Loucy (cell line): ENCODE results near the gene THYN1.

Experiments used
- H2AFZ ChIP-seq: fragments of 200-600 bp; sonication (generic); 2 replicates; pipeline ENCODE4 v1.6.0; 2016; ENCODE audit warnings: antibody characterized with exemption, mild to moderate bottlenecking, low read length, moderate library complexity
- H3F3A ChIP-seq: fragments of 200-600 bp; 2 replicates; pipeline ENCODE4 v1.6.0; 2016; ENCODE audit warnings: antibody characterized with exemption, low read depth, mild to moderate bottlenecking
- H3K27me3 ChIP-seq: fragments of 200-600 bp; sonication (generic); 2 replicates; pipeline ENCODE4 v1.6.1; 2014; ENCODE audit warnings: low read length, mild to moderate bottlenecking; ENCODE audit not compliant: insufficient read depth, poor library complexity, severe bottlenecking
- H3K36me3 ChIP-seq: fragments of 200-600 bp; sonication (generic); 2 replicates; pipeline ENCODE4 v1.6.1; 2016; ENCODE audit warnings: low read length; ENCODE audit not compliant: insufficient read depth
- H3K4me1 ChIP-seq: fragments of 200-600 bp; sonication (generic); 2 replicates; pipeline ENCODE4 v1.5.1; 2014; ENCODE audit warnings: low read length, mild to moderate bottlenecking; ENCODE audit not compliant: insufficient read depth, poor library complexity, severe bottlenecking
- H3K4me2 ChIP-seq: fragments of 200-600 bp; sonication (generic); 2 replicates; pipeline ENCODE4 v1.6.0; 2014; ENCODE audit warnings: antibody characterized with exemption, low read length, low read depth, mild to moderate bottlenecking; ENCODE audit not compliant: poor library complexity, severe bottlenecking
- H3K4me3 ChIP-seq: fragments of 200-600 bp; sonication (generic); 2 replicates; pipeline ENCODE4 v1.5.1; 2014; ENCODE audit warnings: low read length, mild to moderate bottlenecking, mixed read lengths; ENCODE audit not compliant: poor library complexity, severe bottlenecking
- H3K79me2 ChIP-seq: fragments of 200-600 bp; sonication (generic); 2 replicates; pipeline ENCODE4 v1.6.1; 2014; ENCODE audit warnings: low read length; ENCODE audit not compliant: insufficient read depth
- H3K9ac ChIP-seq: fragments of 200-600 bp; sonication (generic); 2 replicates; pipeline ENCODE4 v1.6.0; 2014; ENCODE audit warnings: mild to moderate bottlenecking, low read depth, low read length, moderate library complexity; ENCODE audit not compliant: poor library complexity, severe bottlenecking
- H3K9me2 ChIP-seq: fragments of 200-600 bp; sonication (generic); replicated peaks from 2 replicates; pipeline ENCODE4 v1.6.1; 2016; ENCODE audit warnings: low read depth, low read length, mixed read lengths
- H3K9me3 ChIP-seq: fragments of 200-600 bp; sonication (generic); 2 replicates; pipeline ENCODE4 v1.6.1; 2014; ENCODE audit warnings: mild to moderate bottlenecking, antibody characterized with exemption, low read length, low read depth; ENCODE audit not compliant: insufficient read depth
- H4K20me1 ChIP-seq: fragments of 200-600 bp; sonication (generic); 2 replicates; pipeline ENCODE4 v1.6.0; 2014; ENCODE audit warnings: antibody characterized with exemption, low read length, mild to moderate bottlenecking; ENCODE audit not compliant: insufficient read depth, poor library complexity, severe bottlenecking
- CTCF ChIP-seq: fragments of 200-600 bp; sonication (generic); conservative IDR thresholded peaks from 2 replicates; pipeline ENCODE4 v1.5.1; 2014; ENCODE audit warnings: mild to moderate bottlenecking, antibody characterized with exemption, low read length
- EZH2phosphoT487 ChIP-seq: fragments of 200-600 bp; IDR thresholded peaks from 2 replicates; pipeline ENCODE4 v1.6.1; 2018; ENCODE audit warnings: antibody characterized with exemption, mild to moderate bottlenecking, moderate library complexity, borderline replicate concordance

THYN1 gene

GRCh38 chr11:134230339-134230738, 22.8 kb downstream of the THYN1 start:
- Histone ChIP-seq H3K79me2 (peaks cover 71% of the 10 kb centered on the region), H3K4me1 (peaks cover 68% of the 10 kb centered on the region), H3K27me3 (no peaks in the 10 kb centered on the region), H3K4me2 (peak overlapping the region; percentile 88), H3K4me3 (peak overlapping the region; percentile 43), H2AFZ (no peak overlapping the region), H3K9me2 (no peaks in the 10 kb centered on the region), H4K20me1 (peaks cover 24% of the 10 kb centered on the region), H3F3A (no peaks in the 10 kb centered on the region), H3K9me3 (no peaks in the 10 kb centered on the region), H3K36me3 (peaks cover 5% of the 10 kb centered on the region; the same call in 1 of the 2 replicates), H3K9ac (peak overlapping the region; percentile 34)
- TF ChIP-seq CTCF, result no peak
- no peak for TF ChIP-seq EZH2phosphoT487

GRCh38 chr11:134229126-134229790, 23.9 kb downstream of the THYN1 start:
- no peaks in the 10 kb centered on the region for H3K27me3 ChIP-seq
- H3K4me2 ChIP-seq, result peak overlapping the region; percentile 88
- peaks cover 77% of the 10 kb centered on the region for H3K79me2 ChIP-seq
- no peak overlapping the region for H3K9ac ChIP-seq
- no peak for TF ChIP-seq CTCF
- TF ChIP-seq EZH2phosphoT487, result no peak
- no peaks in the 10 kb centered on the region for H3K36me3 ChIP-seq
- peaks cover 22% of the 10 kb centered on the region for H4K20me1 ChIP-seq
- no peak overlapping the region for H2AFZ ChIP-seq
- no peaks in the 10 kb centered on the region for H3F3A ChIP-seq
- H3K4me1 ChIP-seq, result peaks cover 68% of the 10 kb centered on the region
- peak overlapping the region; percentile 43 for H3K4me3 ChIP-seq
- no peaks in the 10 kb centered on the region for H3K9me2 ChIP-seq
- no peaks in the 10 kb centered on the region for H3K9me3 ChIP-seq

- no peaks in the 10 kb centered on the region for H3K36me3 ChIP-seq
- H4K20me1 ChIP-seq, result peaks cover 20% of the 10 kb centered on the region
- H3K27me3 ChIP-seq, result no peaks in the 10 kb centered on the region
- no peaks in the 10 kb centered on the region for H3K9me2 ChIP-seq
- H3K4me3 ChIP-seq, result peak overlapping the region; percentile 43
- H3K4me1 ChIP-seq, result peaks cover 68% of the 10 kb centered on the region
- TF ChIP-seq CTCF (no peak), EZH2phosphoT487 (no peak)
- H3K79me2 ChIP-seq, result peaks cover 78% of the 10 kb centered on the region
- H3K9ac ChIP-seq, result no peak overlapping the region
- H2AFZ ChIP-seq, result no peak overlapping the region
- H3K4me2 ChIP-seq, result peak overlapping the region; percentile 88
- no peaks in the 10 kb centered on the region for H3F3A ChIP-seq
- H3K9me3 ChIP-seq, result no peaks in the 10 kb centered on the region
Observed at GRCh38 chr11:134228625-134229024, 24.5 kb downstream of the THYN1 start.
